GM12891 (cell line): ENCODE results near the gene ACOT13.
"Not testable (repeated sequence)": the region's sequence is repeated elsewhere in the genome, so short reads cannot be mapped to it uniquely, and the experiment has no call there.

Experiments
- DNase-seq: peaks from one replicate; pipeline ENCODE4 v3.0.0; 2011; ENCODE audit warnings: low spot score; ENCODE audit not compliant: insufficient read length
- FAIRE-seq: peaks from 2 replicates; lab custom pipeline; 2011; peaks lifted over from hg19 to GRCh38; lab: Jason Lieb, UNC
- PAX5 ChIP-seq: IDR thresholded peaks from 2 replicates; pipeline ENCODE4 v1.6.1; 2011; ENCODE audit warnings: low read length, moderate library complexity, mild to moderate bottlenecking; ENCODE audit not compliant: insufficient read depth, severe bottlenecking
- POLR2A ChIP-seq: IDR thresholded peaks from 2 replicates; pipeline ENCODE4 v1.6.1; 2011; ENCODE audit warnings: low read depth, low read length, control low read depth
- POLR2AphosphoS5 ChIP-seq: IDR thresholded peaks from 2 replicates; pipeline ENCODE4 v1.6.1; 2011; ENCODE audit warnings: low read depth, low read length, control low read depth
- POU2F2 ChIP-seq: IDR thresholded peaks from 2 replicates; pipeline ENCODE4 v1.6.1; 2011; ENCODE audit warnings: low read depth, mild to moderate bottlenecking, control low read depth, low read length, moderate library complexity
- SPI1 ChIP-seq: IDR thresholded peaks from 2 replicates; pipeline ENCODE4 v1.6.1; 2011; ENCODE audit warnings: low read depth, low read length, control low read depth
- TAF1 ChIP-seq: IDR thresholded peaks from 2 replicates; pipeline ENCODE4 v1.6.1; 2011; ENCODE audit warnings: low read depth, low read length, control low read depth

Gene ACOT13

DNA sequence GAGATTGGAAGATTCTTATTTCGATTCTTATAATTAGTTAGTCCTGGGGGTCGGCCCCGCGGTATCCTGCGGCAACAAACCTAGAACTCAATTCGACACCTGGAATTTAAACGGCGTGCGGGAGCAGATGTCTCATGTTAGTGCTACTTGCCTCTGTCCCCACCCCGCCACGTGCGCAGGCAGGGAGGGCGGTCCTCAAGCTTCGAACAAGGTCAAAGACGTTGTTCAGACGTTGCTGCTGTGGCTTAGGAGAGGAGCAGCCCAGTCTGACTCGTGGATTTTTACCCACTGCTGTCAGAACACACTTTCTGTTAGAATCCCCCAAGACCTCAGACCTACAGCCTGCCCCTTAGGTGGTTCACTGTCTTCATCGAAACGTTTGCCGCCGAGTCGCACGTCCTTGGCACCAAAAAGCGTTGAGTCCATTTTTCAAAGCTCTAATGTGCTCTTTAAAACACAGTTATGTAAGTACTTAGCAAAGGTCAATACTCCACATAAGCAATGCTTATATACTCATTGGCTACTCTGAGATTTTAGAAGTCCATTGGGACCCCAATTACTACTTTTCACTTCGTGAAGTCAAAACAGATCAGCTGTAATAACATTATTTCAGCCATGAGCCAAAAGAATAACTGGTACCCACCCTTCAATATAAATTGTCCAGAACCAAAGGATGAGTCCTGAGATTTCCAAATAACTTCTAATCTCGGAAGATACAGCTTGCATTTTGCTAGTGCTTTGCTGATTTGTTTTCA, 54.8 kb downstream of the ACOT13 start:
- TF ChIP-seq POU2F2 (peak; percentile 64; the same call in 1 of the 2 replicates), POLR2AphosphoS5 (peak; percentile 92), SPI1 (no peak), PAX5 (no peak), TAF1 (peak; percentile 68), POLR2A (peak; percentile 93)
- DNase-seq (no peak), FAIRE-seq (no peak)

DNA sequence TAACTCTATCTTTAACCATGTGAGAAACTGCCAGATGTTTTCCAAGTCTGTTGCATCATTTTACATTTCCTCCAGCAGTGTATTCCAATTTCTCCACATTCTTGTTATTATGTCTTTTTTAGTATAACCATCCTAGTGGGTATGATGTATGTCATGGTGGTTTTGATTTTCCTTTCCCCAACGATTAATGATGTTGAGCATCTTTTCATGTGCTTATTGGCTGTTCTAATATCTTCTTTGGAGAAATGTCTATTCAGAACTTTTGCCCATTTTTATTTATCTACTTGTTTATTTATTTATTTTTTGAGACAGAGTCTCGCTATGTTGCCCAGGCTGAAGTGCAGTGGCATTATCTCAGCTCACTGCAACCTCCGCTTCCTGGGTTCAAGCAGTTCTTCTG, 56.4 kb downstream of the ACOT13 start:
- DNase-seq: no peak
- TF ChIP-seq POLR2A (no peak), POU2F2 (no peak), PAX5 (no peak), POLR2AphosphoS5 (no peak), SPI1 (no peak), TAF1 (no peak)
- no peak for FAIRE-seq

DNA sequence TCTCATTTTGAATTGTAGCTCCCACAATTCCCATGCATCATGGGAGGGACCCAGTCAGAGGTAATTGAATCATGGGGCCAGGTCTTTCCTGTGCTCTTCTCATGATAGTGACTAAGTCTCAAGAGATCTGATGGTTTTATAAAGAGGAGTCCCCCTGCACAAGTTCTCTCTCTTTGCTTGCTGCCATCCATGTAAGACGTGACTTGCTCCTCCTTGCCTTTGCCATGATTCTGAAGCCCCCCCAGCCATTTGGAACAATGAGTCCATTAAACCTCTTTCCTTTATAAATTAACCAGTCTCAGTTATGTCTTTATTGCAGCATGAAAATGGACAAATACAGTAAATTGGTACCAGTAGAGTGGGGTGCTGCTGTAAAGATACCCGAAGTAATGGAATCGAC, 63.8 kb downstream of the ACOT13 start:
- FAIRE-seq, DNase-seq: not testable (repeated sequence)

GRCh38 chr6:24731456-24732134, 64.7 kb downstream of the ACOT13 start:
- DNase-seq, FAIRE-seq: not testable (repeated sequence)

DNA sequence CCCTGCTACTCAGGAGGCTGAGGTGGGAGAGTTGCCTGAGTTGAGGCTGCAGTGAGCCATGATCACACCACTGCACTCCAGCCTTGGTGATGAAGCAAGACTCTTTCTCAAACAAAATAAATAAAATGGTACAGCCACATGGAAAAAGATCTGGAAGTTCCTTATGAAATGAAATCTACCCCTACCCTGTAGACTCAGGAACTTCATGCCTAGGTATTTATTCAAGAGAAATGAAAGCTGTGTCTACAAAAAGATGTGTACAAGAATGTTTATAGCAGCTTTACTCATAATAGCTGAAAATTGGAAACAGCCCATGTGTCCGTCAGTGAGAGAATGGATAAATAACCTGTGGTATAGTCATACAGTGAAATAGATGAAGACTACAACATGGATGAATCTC, 67.3 kb downstream of the ACOT13 start:
- DNase-seq: no peak
- FAIRE-seq: no peak
- TF ChIP-seq PAX5 (no peak), POLR2AphosphoS5 (no peak)

- not testable (repeated sequence) for DNase-seq, FAIRE-seq
Measured at GRCh38 chr6:24734710-24735109, 67.8 kb downstream of the ACOT13 start.

DNA sequence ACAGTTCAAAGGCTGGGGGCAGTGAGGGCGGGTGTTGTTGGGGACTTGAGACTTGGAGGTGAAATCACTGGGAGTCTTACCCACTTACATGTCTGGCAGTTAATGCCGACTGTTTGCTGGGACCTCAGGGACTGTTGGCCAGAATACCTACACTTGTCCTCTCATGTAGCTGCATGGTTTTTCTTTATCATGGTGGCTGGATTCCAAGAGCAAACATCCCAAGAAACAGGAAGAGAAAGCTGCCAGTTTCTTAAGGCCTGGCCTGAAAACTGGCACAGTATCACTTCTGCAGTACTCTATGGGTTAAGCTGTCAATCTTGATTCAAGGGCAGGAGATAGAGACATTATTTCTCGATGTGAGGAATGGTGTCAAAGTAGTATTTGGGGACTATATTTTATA, 71.9 kb downstream of the ACOT13 start:
- TF ChIP-seq TAF1: no peak
- no peak for FAIRE-seq
- DNase-seq: no peak

DNA sequence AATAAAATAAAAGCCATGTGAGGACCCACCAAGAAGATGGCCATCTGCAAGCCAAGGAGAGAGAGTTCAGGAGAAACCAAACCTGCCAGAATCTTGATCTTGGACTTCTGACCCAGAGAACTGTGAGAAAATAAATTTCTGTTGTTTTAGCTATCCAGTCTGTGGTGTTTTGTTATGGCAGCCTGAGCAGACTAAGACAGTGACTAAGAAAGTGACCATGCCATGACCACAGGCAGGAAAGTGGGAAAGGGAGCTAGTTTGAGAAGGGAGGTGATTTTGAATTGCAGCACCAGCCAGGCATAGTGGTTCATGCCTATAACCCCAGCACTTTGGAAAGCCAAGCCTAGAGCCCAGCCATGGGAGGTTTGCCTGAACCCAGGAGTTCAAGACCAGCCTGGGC, 74.0 kb downstream of the ACOT13 start:
- TF ChIP-seq POLR2AphosphoS5: no peak
- no peak for TF ChIP-seq PAX5
- TF ChIP-seq POU2F2: no peak
- no peak for TF ChIP-seq SPI1
- FAIRE-seq: no peak

GRCh38 chr6:24742216-24742738, 75.4 kb downstream of the ACOT13 start:
- no peak for TF ChIP-seq PAX5
- DNase-seq (no peak), FAIRE-seq (no peak)

More for the DNA sequence above, 74.0 kb downstream of the ACOT13 start:
- no peak for DNase-seq

DNA sequence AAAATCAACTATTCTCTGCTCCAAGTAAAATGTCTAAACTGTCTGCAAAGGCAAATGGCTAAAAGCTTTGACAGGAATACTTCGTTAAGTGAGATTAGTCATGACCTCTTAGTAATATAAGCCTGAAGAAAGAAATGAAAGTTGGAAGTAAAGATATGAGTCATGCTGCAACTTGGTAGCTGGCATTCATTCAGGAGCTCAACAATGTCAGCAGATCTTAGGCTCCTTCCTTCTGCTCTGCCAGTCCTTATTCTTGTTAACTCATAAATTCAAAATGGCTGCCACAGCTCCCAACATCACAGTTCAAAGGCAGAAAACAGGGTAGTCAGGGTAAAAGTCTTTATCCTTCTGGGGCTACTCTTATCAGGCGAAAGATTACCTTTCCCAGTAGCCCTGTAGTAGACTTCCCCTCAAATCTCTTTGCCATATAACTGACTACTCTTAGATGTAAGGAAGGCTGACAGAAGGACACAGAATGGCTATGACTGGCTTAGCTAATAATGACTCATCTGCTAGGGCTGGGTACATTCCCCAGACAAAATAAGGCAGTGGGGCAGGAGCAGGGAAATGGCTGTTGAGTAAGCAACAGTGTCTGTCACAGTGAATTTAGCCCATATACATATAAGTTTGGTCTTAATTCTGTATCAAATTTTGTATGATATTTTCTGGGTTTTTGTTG, 76.5 kb downstream of the ACOT13 start:
- no peak for DNase-seq
- peak; percentile 50 for FAIRE-seq
- TF ChIP-seq POU2F2: no peak
- peak; percentile 22; the same call in 1 of the 2 replicates for TF ChIP-seq SPI1
- no peak for TF ChIP-seq POLR2A
- TF ChIP-seq TAF1: no peak
- no peak for TF ChIP-seq PAX5

- no peak for TF ChIP-seq POLR2A
- peak; percentile 91 for TF ChIP-seq SPI1
- DNase-seq (no peak), FAIRE-seq (no peak)
Measured at GRCh38 chr6:24743944-24744335, 77.1 kb downstream of the ACOT13 start.
